ENCODE measurements around the gene CELSR1. TPM values are rescaled to one million over a fixed set of nuclear protein-coding genes. Genes with fewer than 3 reads are reported as not detected.

The CELSR1 gene
- total RNA-seq, 1 experiment from 2014 or later, result 22.6 TPM

- Mint-ChIP-seq H3K27me3 (ENCODE audit: low read depth) (no peaks in the 10 kb centered on the region; the same call in 1 of the 2 replicates), H3K27ac (no peak overlapping the region; a peak in 1 of 7 replicates), H3K36me3 (ENCODE audit: insufficient read depth in 1 of 3, low read depth in 3 of 3) (peaks cover 2 to 20% (median 9%) of the 10 kb centered on the region in 3 experiments; a peak in 6 of 7 replicates), H3K9me3 (peaks cover 3 to 14% of the 10 kb centered on the region in 2 experiments; a peak in 2 of 5 replicates), H3K4me1 (peaks cover 2 to 7% of the 10 kb centered on the region in 2 experiments; a peak in 1 of 4 replicates), H3K4me3 (no peak overlapping the region)
- Histone ChIP-seq H3K27ac (ENCODE audit: insufficient read length, low read depth, low read length) (no peak overlapping the region), H2BK120ac (ENCODE audit: low read depth, low read length, poor library complexity, severe bottlenecking) (no peak overlapping the region), H3K4me1 (ENCODE audit: insufficient read depth, low read length) (no peaks in the 10 kb centered on the region), H2BK15ac (ENCODE audit: low read depth, low read length) (no peak overlapping the region), H3K9me3 (ENCODE audit: control insufficient read depth, low read depth, low read length) (no peaks in the 10 kb centered on the region), H2BK5ac (ENCODE audit: insufficient read length, low read length) (no peak overlapping the region), H3K23me2 (ENCODE audit: insufficient read length, low read depth, low read length, poor library complexity, severe bottlenecking) (no peaks in the 10 kb centered on the region), H3K79me2 (ENCODE audit: insufficient read depth, low read length) (no peaks in the 10 kb centered on the region), H2AK5ac (ENCODE audit: insufficient read length, low read length) (no peak overlapping the region), H4K8ac (replicated peaks; ENCODE audit: insufficient read length, low read depth, low read length) (no peak overlapping the region), H3K79me1 (ENCODE audit: insufficient read depth, low read depth, low read length, poor library complexity, severe bottlenecking) (no peaks in the 10 kb centered on the region), H4K91ac (ENCODE audit: insufficient read length, low read depth, low read length) (no peak overlapping the region), H3K23ac (ENCODE audit: insufficient read length, low read depth, low read length) (no peak overlapping the region), H3K9ac (ENCODE audit: extremely low read depth, insufficient read length, low read length) (no peak overlapping the region), H2BK12ac (ENCODE audit: insufficient read length, low read depth, low read length) (no peak overlapping the region), H2BK20ac (ENCODE audit: low read depth, low read length, poor library complexity, severe bottlenecking) (no peak overlapping the region), H4K20me1 (ENCODE audit: control insufficient read depth, insufficient read depth, insufficient read length) (no peaks in the 10 kb centered on the region), H3K4ac (ENCODE audit: low read depth, low read length) (no peak overlapping the region), H3K56ac (ENCODE audit: insufficient read length, low read depth, low read length) (no peak overlapping the region), H3K14ac (ENCODE audit: insufficient read depth, low read length) (no peak overlapping the region), H2AFZ (ENCODE audit: low read length) (no peak overlapping the region), H3K4me2 (ENCODE audit: insufficient read depth, insufficient read length, low read length) (no peak overlapping the region), H3K27me3 (ENCODE audit: insufficient read depth, low read length) (no peaks in the 10 kb centered on the region), H4K5ac (ENCODE audit: insufficient read length, low read depth, low read length) (no peak overlapping the region), H3T11ph (ENCODE audit: low read length) (no peak overlapping the region), H3K18ac (ENCODE audit: insufficient read length, low read depth, low read length) (no peak overlapping the region)
- WGBS (ENCODE audit: extremely low coverage, insufficient read length, low lambda C conversion rate), result no CpG with 5 or more reads among the region's 18 CpGs
- TF ChIP-seq, protein P1, sequence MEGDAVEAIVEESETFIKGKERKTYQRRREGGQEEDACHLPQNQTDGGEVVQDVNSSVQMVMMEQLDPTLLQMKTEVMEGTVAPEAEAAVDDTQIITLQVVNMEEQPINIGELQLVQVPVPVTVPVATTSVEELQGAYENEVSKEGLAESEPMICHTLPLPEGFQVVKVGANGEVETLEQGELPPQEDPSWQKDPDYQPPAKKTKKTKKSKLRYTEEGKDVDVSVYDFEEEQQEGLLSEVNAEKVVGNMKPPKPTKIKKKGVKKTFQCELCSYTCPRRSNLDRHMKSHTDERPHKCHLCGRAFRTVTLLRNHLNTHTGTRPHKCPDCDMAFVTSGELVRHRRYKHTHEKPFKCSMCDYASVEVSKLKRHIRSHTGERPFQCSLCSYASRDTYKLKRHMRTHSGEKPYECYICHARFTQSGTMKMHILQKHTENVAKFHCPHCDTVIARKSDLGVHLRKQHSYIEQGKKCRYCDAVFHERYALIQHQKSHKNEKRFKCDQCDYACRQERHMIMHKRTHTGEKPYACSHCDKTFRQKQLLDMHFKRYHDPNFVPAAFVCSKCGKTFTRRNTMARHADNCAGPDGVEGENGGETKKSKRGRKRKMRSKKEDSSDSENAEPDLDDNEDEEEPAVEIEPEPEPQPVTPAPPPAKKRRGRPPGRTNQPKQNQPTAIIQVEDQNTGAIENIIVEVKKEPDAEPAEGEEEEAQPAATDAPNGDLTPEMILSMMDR (conservative IDR thresholded peaks at IDR 0.05), result no peak
- no peak for DNase-seq
Observed at GRCh38 chr22:46428171-46428570, 109.2 kb downstream of the CELSR1 start.

Data from H9 (cell line).